ENCODE results near the gene MAPRE2. TPM values are rescaled to one million over a fixed set of nuclear protein-coding genes. Genes with fewer than 3 reads are reported as not detected.

Gene MAPRE2
- total RNA-seq, 1 donor from 2014 or later, result 120 TPM

GRCh38 chr18:35189510-35189909 lies 148.3 kb downstream of the MAPRE2 start:
- no peak for DNase-seq
- H3K4me3 ChIP-seq, result no peak overlapping the region
- H3K27ac ChIP-seq (replicated peaks), result no peak overlapping the region
- intact Hi-C loops (cut with micrococcal nuclease), result no loop called here
- no peaks in the 10 kb centered on the region for H3K4me1 ChIP-seq
- H3K9me3 ChIP-seq (replicated peaks), result no peaks in the 10 kb centered on the region
- no peak for TF ChIP-seq CTCF (IDR thresholded peaks at IDR 0.05; ENCODE audit: borderline replicate concordance)
- no peaks in the 10 kb centered on the region for H3K27me3 ChIP-seq (ENCODE audit: low read depth)
- no peaks in the 10 kb centered on the region for H3K36me3 ChIP-seq

GRCh38 chr18:35190948-35191697 lies 149.9 kb downstream of the MAPRE2 start:
- no peaks in the 10 kb centered on the region for H3K4me1 ChIP-seq
- H3K9me3 ChIP-seq (replicated peaks), result no peaks in the 10 kb centered on the region
- no peak overlapping the region for H3K4me3 ChIP-seq
- intact Hi-C loops (cut with micrococcal nuclease), result no loop called here
- H3K36me3 ChIP-seq, result no peaks in the 10 kb centered on the region
- no peak for DNase-seq
- H3K27me3 ChIP-seq (ENCODE audit: low read depth), result no peaks in the 10 kb centered on the region
- TF ChIP-seq CTCF (IDR thresholded peaks at IDR 0.05; ENCODE audit: borderline replicate concordance), result no peak
- H3K27ac ChIP-seq (replicated peaks), result no peak overlapping the region

GRCh38 chr18:35191698-35192025 lies 150.4 kb downstream of the MAPRE2 start:
- DNase-seq, result no peak
- intact Hi-C loops (cut with micrococcal nuclease), result no loop called here
- H3K9me3 ChIP-seq (replicated peaks), result no peaks in the 10 kb centered on the region

GRCh38 chr18:35192415-35192814 lies 151.2 kb downstream of the MAPRE2 start:
- no peak for TF ChIP-seq CTCF (IDR thresholded peaks at IDR 0.05; ENCODE audit: borderline replicate concordance)
- no peak for DNase-seq
- intact Hi-C loops (cut with micrococcal nuclease), result no loop called here
- Histone ChIP-seq H3K27me3 (ENCODE audit: low read depth) (no peaks in the 10 kb centered on the region), H3K9me3 (replicated peaks) (no peaks in the 10 kb centered on the region), H3K4me3 (no peak overlapping the region), H3K36me3 (no peaks in the 10 kb centered on the region), H3K4me1 (no peaks in the 10 kb centered on the region), H3K27ac (replicated peaks) (no peak overlapping the region)

More at GRCh38 chr18:35191698-35192025, 150.4 kb downstream of the MAPRE2 start:
- Histone ChIP-seq H3K27ac (replicated peaks) (no peak overlapping the region), H3K4me3 (no peak overlapping the region), H3K36me3 (no peaks in the 10 kb centered on the region), H3K4me1 (no peaks in the 10 kb centered on the region), H3K27me3 (ENCODE audit: low read depth) (no peaks in the 10 kb centered on the region)
- no peak for TF ChIP-seq CTCF (IDR thresholded peaks at IDR 0.05; ENCODE audit: borderline replicate concordance)

Other genes with a start within 250 kb of the MAPRE2 start
- gene ZNF397, start 199.6 kb downstream of the MAPRE2 start, total RNA-seq, result 13.4 TPM
- 13.3 TPM for gene ZSCAN30, start 248.8 kb downstream of the MAPRE2 start, total RNA-seq